IPS DF 4.7 (cell line): ENCODE data around the gene HYDIN.

Source experiments
- DNase-seq: peaks from one replicate; pipeline ENCODE4 v3.0.0-alpha.2; 2013; ENCODE audit warnings: low spot score; ENCODE audit errors: extremely low read depth

The HYDIN gene

GRCh38 chr16:70789595-70790447, 440.7 kb downstream of the HYDIN start:
- no peak for DNase-seq

- no peak for DNase-seq
Measured at GRCh38 chr16:70788668-70789594, 441.6 kb downstream of the HYDIN start.

- no peak for DNase-seq
Measured at GRCh38 chr16:70786020-70786755, 444.3 kb downstream of the HYDIN start.

GRCh38 chr16:70784692-70785555, 445.6 kb downstream of the HYDIN start:
- DNase-seq, result no peak

GRCh38 chr16:70782237-70782636, 448.3 kb downstream of the HYDIN start:
- no peak for DNase-seq

- no peak for DNase-seq
Measured at GRCh38 chr16:70781800-70782199, 448.7 kb downstream of the HYDIN start.

GRCh38 chr16:70780546-70780945, 450.0 kb downstream of the HYDIN start:
- no peak for DNase-seq

- no peak for DNase-seq
Measured at GRCh38 chr16:70779361-70779760, 451.2 kb downstream of the HYDIN start.

- DNase-seq, result peak; percentile 66
Measured at GRCh38 chr16:70778901-70779309, 451.6 kb downstream of the HYDIN start.

- no peak for DNase-seq
Measured at GRCh38 chr16:70777973-70778406, 452.5 kb downstream of the HYDIN start.

GRCh38 chr16:70777496-70777895, 453.0 kb downstream of the HYDIN start:
- no peak for DNase-seq

- no peak for DNase-seq
Measured at GRCh38 chr16:70775399-70775798, 455.1 kb downstream of the HYDIN start.

- DNase-seq, result no peak
Measured at GRCh38 chr16:70774261-70774660, 456.3 kb downstream of the HYDIN start.

- no peak for DNase-seq
Measured at GRCh38 chr16:70772493-70772892, 458.0 kb downstream of the HYDIN start.

- DNase-seq, result no peak
Measured at GRCh38 chr16:70770626-70771552, 459.6 kb downstream of the HYDIN start.

- no peak for DNase-seq
Measured at GRCh38 chr16:70770291-70770625, 460.3 kb downstream of the HYDIN start.

- no peak for DNase-seq
Measured at GRCh38 chr16:70769761-70770160, 460.8 kb downstream of the HYDIN start.

GRCh38 chr16:70769131-70769530, 461.4 kb downstream of the HYDIN start:
- no peak for DNase-seq

- no peak for DNase-seq
Measured at GRCh38 chr16:70768203-70768580, 462.3 kb downstream of the HYDIN start.
